ENCODE measurements around the gene DPYD. TPM values are rescaled to one million over a fixed set of nuclear protein-coding genes. Genes with fewer than 3 reads are reported as not detected.

Gene DPYD
- polyA plus RNA-seq, 4 donors, result 11.9 to 31.8 (median 26.0) TPM

- Histone ChIP-seq H3K4me3 (ENCODE audit: low read depth in 1 of 3, low read length in 3 of 3) (no peak overlapping the region), H3K9me3 (ENCODE audit: control insufficient read depth in 2 of 2, insufficient read depth in 1 of 2, low read depth in 1 of 2, low read length in 1 of 2) (no peaks in the 10 kb centered on the region), H3K4me1 (ENCODE audit: control insufficient read depth in 3 of 3, insufficient read depth in 2 of 3, low read depth in 1 of 3, low read length in 2 of 3) (no peaks in the 10 kb centered on the region), H3K36me3 (ENCODE audit: control insufficient read depth in 3 of 3, insufficient read depth in 2 of 3, low read depth in 1 of 3, low read length in 3 of 3) (peaks cover 0 to 3% (median 0%) of the 10 kb centered on the region in 3 donors), H3K27me3 (ENCODE audit: control insufficient read depth in 3 of 3, insufficient read depth in 3 of 3, low read length in 3 of 3) (no peaks in the 10 kb centered on the region), H3K27ac (ENCODE audit: low read depth in 1 of 3, low read length in 2 of 3) (no peak overlapping the region)
- no peak for DNase-seq
- WGBS, 3 donors, result 73 to 93% (median 88%) methylated on average over 1 of the region's 1 CpG
- no peak for FAIRE-seq
Measured at GRCh38 chr1:97529600-97529999, 391.2 kb downstream of the DPYD start.

- Histone ChIP-seq H3K4me1 (ENCODE audit: control insufficient read depth in 3 of 3, insufficient read depth in 2 of 3, low read depth in 1 of 3, low read length in 2 of 3) (no peaks in the 10 kb centered on the region), H3K27me3 (ENCODE audit: control insufficient read depth in 3 of 3, insufficient read depth in 3 of 3, low read length in 3 of 3) (no peaks in the 10 kb centered on the region), H3K9me3 (ENCODE audit: control insufficient read depth in 2 of 2, insufficient read depth in 1 of 2, low read depth in 1 of 2, low read length in 1 of 2) (no peaks in the 10 kb centered on the region), H3K36me3 (ENCODE audit: control insufficient read depth in 3 of 3, insufficient read depth in 2 of 3, low read depth in 1 of 3, low read length in 3 of 3) (peaks cover 0 to 3% (median 0%) of the 10 kb centered on the region in 3 donors), H3K4me3 (ENCODE audit: low read depth in 1 of 3, low read length in 3 of 3) (no peak overlapping the region), H3K27ac (ENCODE audit: low read depth in 1 of 3, low read length in 2 of 3) (no peak overlapping the region)
- 91 to 95% (median 95%) methylated on average over 4 of the region's 4 CpGs for WGBS, 3 donors
- DNase-seq (no peak), FAIRE-seq (no peak)
Measured at GRCh38 chr1:97524211-97524610, 396.6 kb downstream of the DPYD start.

DNA sequence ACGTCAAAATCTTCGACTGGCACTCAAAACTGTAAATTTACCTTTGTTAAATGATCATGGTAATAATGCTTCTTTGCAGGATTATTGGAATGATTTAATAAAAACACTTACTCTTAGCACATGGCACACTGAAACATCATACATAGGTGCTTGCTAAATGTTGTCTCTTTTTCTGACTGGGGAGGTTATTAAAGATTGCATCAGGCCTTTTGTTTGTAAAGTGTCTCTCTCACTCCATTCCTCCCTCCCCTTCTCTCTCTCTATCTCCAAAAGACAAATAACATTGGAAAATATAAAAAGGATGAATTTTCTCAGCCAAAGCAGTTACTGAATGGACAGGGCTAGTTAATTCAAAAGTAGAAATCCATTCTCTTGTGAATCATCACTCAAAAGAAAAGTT is 404.2 kb downstream of the DPYD start:
- Histone ChIP-seq H3K4me3 (ENCODE audit: low read depth in 1 of 3, low read length in 3 of 3) (no peak overlapping the region), H3K27me3 (ENCODE audit: control insufficient read depth in 3 of 3, insufficient read depth in 3 of 3, low read length in 3 of 3) (no peaks in the 10 kb centered on the region), H3K36me3 (ENCODE audit: control insufficient read depth in 3 of 3, insufficient read depth in 2 of 3, low read depth in 1 of 3, low read length in 3 of 3) (no peaks in the 10 kb centered on the region), H3K9me3 (ENCODE audit: control insufficient read depth in 2 of 2, insufficient read depth in 1 of 2, low read depth in 1 of 2, low read length in 1 of 2) (no peaks in the 10 kb centered on the region), H3K4me1 (ENCODE audit: control insufficient read depth in 3 of 3, insufficient read depth in 2 of 3, low read depth in 1 of 3, low read length in 2 of 3) (no peaks in the 10 kb centered on the region), H3K27ac (ENCODE audit: low read depth in 1 of 3, low read length in 2 of 3) (no peak overlapping the region)
- 96 to 100% (median 97%) methylated on average over 2 of the region's 2 CpGs for WGBS, 3 donors
- FAIRE-seq (no peak), DNase-seq (no peak)

- FAIRE-seq, result no peak
- no peaks in the 10 kb centered on the region for H3K9me3 ChIP-seq (ENCODE audit: control insufficient read depth in 2 of 2, insufficient read depth in 1 of 2, low read depth in 1 of 2, low read length in 1 of 2)
- no peaks in the 10 kb centered on the region for H3K36me3 ChIP-seq (ENCODE audit: control insufficient read depth in 3 of 3, insufficient read depth in 2 of 3, low read depth in 1 of 3, low read length in 3 of 3)
- H3K27me3 ChIP-seq (ENCODE audit: control insufficient read depth in 3 of 3, insufficient read depth in 3 of 3, low read length in 3 of 3), result no peaks in the 10 kb centered on the region
- no peaks in the 10 kb centered on the region for H3K4me1 ChIP-seq (ENCODE audit: control insufficient read depth in 3 of 3, insufficient read depth in 2 of 3, low read depth in 1 of 3, low read length in 2 of 3)
- no peak overlapping the region for H3K4me3 ChIP-seq (ENCODE audit: low read depth in 1 of 3, low read length in 3 of 3)
- no peak for DNase-seq
- 91 to 95% (median 93%) methylated on average over 7 of the region's 7 CpGs for WGBS, 3 donors
- H3K27ac ChIP-seq (ENCODE audit: low read depth in 1 of 3, low read length in 2 of 3), result no peak overlapping the region
Measured at GRCh38 chr1:97508653-97509218, 412.1 kb downstream of the DPYD start.

- no peak overlapping the region for H3K27ac ChIP-seq (ENCODE audit: low read depth in 1 of 3, low read length in 2 of 3)
- no peak overlapping the region for H3K4me3 ChIP-seq (ENCODE audit: low read depth in 1 of 3, low read length in 3 of 3)
- FAIRE-seq (no peak), DNase-seq (no peak)
- no peaks in the 10 kb centered on the region for H3K27me3 ChIP-seq (ENCODE audit: control insufficient read depth in 3 of 3, insufficient read depth in 3 of 3, low read length in 3 of 3)
- H3K9me3 ChIP-seq (ENCODE audit: control insufficient read depth in 2 of 2, insufficient read depth in 1 of 2, low read depth in 1 of 2, low read length in 1 of 2), result no peaks in the 10 kb centered on the region
- no peaks in the 10 kb centered on the region for H3K36me3 ChIP-seq (ENCODE audit: control insufficient read depth in 3 of 3, insufficient read depth in 2 of 3, low read depth in 1 of 3, low read length in 3 of 3)
- no peaks in the 10 kb centered on the region for H3K4me1 ChIP-seq (ENCODE audit: control insufficient read depth in 3 of 3, insufficient read depth in 2 of 3, low read depth in 1 of 3, low read length in 2 of 3)
- WGBS, 3 donors, result 88 to 97% (median 88%) methylated on average over 1 of the region's 1 CpG
Measured at GRCh38 chr1:97507863-97508262, 413.0 kb downstream of the DPYD start.

- H3K36me3 ChIP-seq (ENCODE audit: control insufficient read depth in 3 of 3, insufficient read depth in 2 of 3, low read depth in 1 of 3, low read length in 3 of 3), result no peaks in the 10 kb centered on the region
- no peaks in the 10 kb centered on the region for H3K9me3 ChIP-seq (ENCODE audit: control insufficient read depth in 2 of 2, insufficient read depth in 1 of 2, low read depth in 1 of 2, low read length in 1 of 2)
- WGBS, 3 donors, result 74 to 95% (median 76%) methylated on average over 1 of the region's 1 CpG
- H3K27ac ChIP-seq (ENCODE audit: low read depth in 1 of 3, low read length in 2 of 3), result no peak overlapping the region
- DNase-seq (no peak), FAIRE-seq (no peak)
- H3K27me3 ChIP-seq (ENCODE audit: control insufficient read depth in 3 of 3, insufficient read depth in 3 of 3, low read length in 3 of 3), result no peaks in the 10 kb centered on the region
- H3K4me3 ChIP-seq (ENCODE audit: low read depth in 1 of 3, low read length in 3 of 3), result no peak overlapping the region
- H3K4me1 ChIP-seq (ENCODE audit: control insufficient read depth in 3 of 3, insufficient read depth in 2 of 3, low read depth in 1 of 3, low read length in 2 of 3), result no peaks in the 10 kb centered on the region
Measured at GRCh38 chr1:97506368-97506767, 414.5 kb downstream of the DPYD start.

GRCh38 chr1:97505816-97506215 is 415.0 kb downstream of the DPYD start:
- H3K27ac ChIP-seq (ENCODE audit: low read depth in 1 of 3, low read length in 2 of 3), result no peak overlapping the region
- 93 to 100% (median 97%) methylated on average over 1 of the region's 1 CpG for WGBS, 3 donors
- no peaks in the 10 kb centered on the region for H3K4me1 ChIP-seq (ENCODE audit: control insufficient read depth in 3 of 3, insufficient read depth in 2 of 3, low read depth in 1 of 3, low read length in 2 of 3)
- H3K9me3 ChIP-seq (ENCODE audit: control insufficient read depth in 2 of 2, insufficient read depth in 1 of 2, low read depth in 1 of 2, low read length in 1 of 2), result no peaks in the 10 kb centered on the region
- H3K27me3 ChIP-seq (ENCODE audit: control insufficient read depth in 3 of 3, insufficient read depth in 3 of 3, low read length in 3 of 3), result no peaks in the 10 kb centered on the region
- no peak overlapping the region for H3K4me3 ChIP-seq (ENCODE audit: low read depth in 1 of 3, low read length in 3 of 3)
- no peaks in the 10 kb centered on the region for H3K36me3 ChIP-seq (ENCODE audit: control insufficient read depth in 3 of 3, insufficient read depth in 2 of 3, low read depth in 1 of 3, low read length in 3 of 3)
- peak in 1 of 2 donors; percentile 4 for DNase-seq
- no peak for FAIRE-seq

GRCh38 chr1:97505289-97505688 is 415.5 kb downstream of the DPYD start:
- no peak overlapping the region for H3K4me3 ChIP-seq (ENCODE audit: low read depth in 1 of 3, low read length in 3 of 3)
- no peak for DNase-seq
- 95 to 100% (median 99%) methylated on average over 3 of the region's 3 CpGs for WGBS, 3 donors
- H3K27me3 ChIP-seq (ENCODE audit: control insufficient read depth in 3 of 3, insufficient read depth in 3 of 3, low read length in 3 of 3), result no peaks in the 10 kb centered on the region
- H3K9me3 ChIP-seq (ENCODE audit: control insufficient read depth in 2 of 2, insufficient read depth in 1 of 2, low read depth in 1 of 2, low read length in 1 of 2), result no peaks in the 10 kb centered on the region
- H3K4me1 ChIP-seq (ENCODE audit: control insufficient read depth in 3 of 3, insufficient read depth in 2 of 3, low read depth in 1 of 3, low read length in 2 of 3), result no peaks in the 10 kb centered on the region
- H3K36me3 ChIP-seq (ENCODE audit: control insufficient read depth in 3 of 3, insufficient read depth in 2 of 3, low read depth in 1 of 3, low read length in 3 of 3), result no peaks in the 10 kb centered on the region
- H3K27ac ChIP-seq (ENCODE audit: low read depth in 1 of 3, low read length in 2 of 3), result no peak overlapping the region
- peak; percentile 41 for FAIRE-seq

GRCh38 chr1:97502360-97502759 is 418.5 kb downstream of the DPYD start:
- H3K27ac ChIP-seq (ENCODE audit: low read depth in 1 of 3, low read length in 2 of 3), result no peak overlapping the region
- no peak overlapping the region for H3K4me3 ChIP-seq (ENCODE audit: low read depth in 1 of 3, low read length in 3 of 3)
- FAIRE-seq, result no peak
- no peaks in the 10 kb centered on the region for H3K27me3 ChIP-seq (ENCODE audit: control insufficient read depth in 3 of 3, insufficient read depth in 3 of 3, low read length in 3 of 3)
- no peaks in the 10 kb centered on the region for H3K36me3 ChIP-seq (ENCODE audit: control insufficient read depth in 3 of 3, insufficient read depth in 2 of 3, low read depth in 1 of 3, low read length in 3 of 3)
- DNase-seq, result no peak
- H3K4me1 ChIP-seq (ENCODE audit: control insufficient read depth in 3 of 3, insufficient read depth in 2 of 3, low read depth in 1 of 3, low read length in 2 of 3), result no peaks in the 10 kb centered on the region
- WGBS, 3 donors, result 30 to 65% (median 51%) methylated on average over 4 of the region's 4 CpGs
- no peaks in the 10 kb centered on the region for H3K9me3 ChIP-seq (ENCODE audit: control insufficient read depth in 2 of 2, insufficient read depth in 1 of 2, low read depth in 1 of 2, low read length in 1 of 2)
